A204.1 (cell line): ENCODE data around the gene SDK1.
"Not testable (repeated sequence)": the region's sequence is repeated elsewhere in the genome, so short reads cannot be mapped to it uniquely, and the experiment has no call there.

Source experiments
- FAIRE-seq: peaks from 2 replicates; lab custom pipeline; 2012; peaks lifted over from hg19 to GRCh38; lab: Jason Lieb, UNC

Gene SDK1

DNA sequence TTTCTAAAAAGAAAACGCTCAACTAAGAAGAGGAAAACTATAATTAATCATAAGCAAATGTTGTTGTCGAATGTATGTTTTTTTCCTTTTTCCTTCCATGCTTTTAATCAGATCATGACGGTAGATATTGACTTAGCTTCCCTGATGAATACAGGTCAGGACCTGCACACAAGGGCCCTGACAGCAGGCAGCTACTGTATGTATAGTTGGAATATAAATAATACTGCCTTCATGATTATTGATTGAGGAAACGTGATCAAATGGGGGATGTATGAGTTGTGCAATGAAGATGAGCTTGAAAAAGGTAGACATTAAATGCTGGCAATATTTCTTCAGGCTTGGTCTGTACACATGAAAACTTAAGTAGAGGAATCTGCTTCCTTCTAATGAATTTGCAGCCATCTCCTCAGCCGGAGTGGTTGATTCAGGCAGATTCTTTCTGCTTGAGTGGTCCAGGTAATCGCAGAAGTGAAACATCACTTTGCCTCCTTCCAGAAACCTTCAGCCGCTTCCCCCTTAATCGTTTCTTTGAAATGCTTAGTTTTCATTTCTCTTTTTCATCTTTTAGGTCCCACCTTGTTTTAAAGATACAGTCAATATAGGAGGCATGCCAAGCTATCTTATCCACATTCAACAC lies 656.5 kb downstream of the SDK1 start:
- FAIRE-seq = no peak

DNA sequence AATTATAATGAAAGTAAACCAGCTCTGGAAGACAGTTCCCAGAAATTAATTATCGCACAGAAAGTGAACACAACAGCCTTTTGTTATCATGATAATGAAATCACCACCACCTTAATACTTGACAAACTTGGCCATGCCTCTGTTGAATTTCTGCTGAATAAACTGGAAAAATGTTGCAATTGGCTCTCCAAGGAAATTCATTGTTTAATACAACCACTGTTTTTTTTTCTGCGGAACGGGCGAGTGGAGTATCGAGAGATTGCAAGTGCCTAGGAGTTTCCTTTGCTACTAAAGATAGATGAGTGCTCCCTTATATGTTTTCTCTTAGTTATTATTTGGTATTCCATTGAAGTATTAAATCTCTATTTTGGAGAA lies 657.0 kb downstream of the SDK1 start:
- no peak for FAIRE-seq

DNA sequence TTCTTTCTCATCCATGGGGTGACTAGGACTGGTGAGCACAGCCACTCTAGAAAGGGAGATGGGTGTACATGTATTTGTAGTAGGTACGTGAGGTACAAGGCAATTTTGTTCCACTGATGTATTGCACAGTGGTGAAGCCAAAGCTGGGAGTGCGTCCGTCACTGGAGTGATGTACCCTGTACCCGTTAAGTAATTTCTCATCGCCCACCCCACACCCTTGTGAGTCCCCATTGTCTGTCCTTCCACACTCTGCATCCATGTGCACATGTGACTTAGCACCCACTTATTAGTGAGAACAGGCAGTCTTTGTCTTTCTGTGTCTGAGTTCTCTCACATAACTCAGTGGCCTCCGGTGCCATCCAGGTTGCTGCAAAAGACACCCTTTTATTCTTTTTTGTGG lies 658.3 kb downstream of the SDK1 start:
- FAIRE-seq = no peak

DNA sequence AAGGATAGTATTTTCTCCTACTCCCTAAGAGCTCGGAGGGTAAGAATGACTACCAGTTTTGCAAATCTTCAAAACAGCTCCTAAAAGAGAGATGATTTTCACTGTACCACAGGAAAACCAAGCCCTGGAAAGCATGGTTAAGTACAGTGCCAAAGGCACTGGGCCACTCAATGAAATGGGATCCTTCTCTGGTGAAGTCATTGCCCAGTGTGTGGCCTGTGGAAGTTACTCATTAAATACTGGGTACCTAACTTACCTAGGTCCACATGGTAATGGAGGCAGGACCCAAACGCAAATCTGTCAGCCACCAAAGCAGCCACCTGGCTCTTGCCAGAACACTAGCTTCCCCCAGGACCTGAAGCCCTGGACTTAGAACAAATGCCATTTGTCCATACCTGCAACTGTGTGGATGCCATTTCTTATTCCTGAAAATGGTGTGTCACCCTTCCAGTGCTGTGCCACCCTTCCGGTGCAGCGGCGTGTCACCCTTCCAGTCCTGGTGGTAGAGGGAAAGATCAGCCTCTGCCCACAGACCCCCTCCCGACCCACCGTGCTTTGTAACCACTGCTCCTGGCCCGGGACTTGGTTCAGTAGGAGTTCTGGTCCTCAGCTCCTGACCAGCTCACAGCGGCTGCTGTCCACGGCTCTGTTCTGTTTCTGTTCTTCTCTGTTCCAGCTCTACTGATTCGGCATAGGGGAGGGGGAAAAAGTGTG lies 659.2 kb downstream of the SDK1 start:
- no peak for FAIRE-seq

DNA sequence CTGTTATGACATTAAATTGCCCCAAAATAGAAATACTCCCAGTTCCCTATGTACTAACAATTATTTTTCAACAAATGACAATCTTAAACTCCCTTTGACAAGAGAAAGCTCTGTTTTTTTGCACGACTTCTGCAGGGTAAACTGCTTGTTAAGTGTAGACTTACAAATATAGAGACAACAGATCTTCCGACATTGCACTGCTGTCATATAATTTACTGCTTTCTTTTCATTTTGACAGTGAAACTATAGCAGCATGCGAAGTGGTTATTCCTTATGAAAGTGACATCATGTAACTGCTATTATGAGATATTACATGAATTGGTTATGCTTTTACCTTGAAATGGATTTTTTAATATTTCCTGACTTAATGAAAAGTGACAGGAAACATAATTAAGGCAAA lies 659.9 kb downstream of the SDK1 start:
- no peak for FAIRE-seq

DNA sequence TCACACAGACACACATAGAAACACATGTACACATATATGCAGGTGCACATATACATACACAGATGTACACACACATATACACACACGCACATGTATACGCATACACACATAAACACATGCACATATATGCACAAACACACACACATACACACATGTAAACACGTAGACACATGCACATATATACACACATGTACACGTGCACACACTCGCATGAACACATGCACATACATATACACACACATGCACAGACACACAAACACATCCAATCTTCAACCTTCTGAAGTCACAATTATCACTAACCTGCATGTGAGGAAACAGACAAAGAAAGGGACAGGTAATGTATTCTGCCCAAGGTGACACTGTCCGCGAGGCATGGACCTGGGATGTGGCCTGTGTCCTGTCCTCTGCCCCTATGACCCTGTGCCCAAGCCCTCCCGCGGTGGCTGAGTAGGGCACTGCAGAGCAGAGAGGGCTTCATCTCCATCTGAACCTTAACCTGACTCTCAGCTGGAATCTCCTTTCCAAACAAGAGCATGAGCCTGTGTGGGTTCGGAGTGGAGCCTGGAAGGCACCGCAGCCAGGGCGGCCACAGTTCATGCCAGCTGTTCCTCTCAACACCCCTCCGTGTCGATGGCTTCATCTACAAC lies 660.9 kb downstream of the SDK1 start:
- no peak for FAIRE-seq

DNA sequence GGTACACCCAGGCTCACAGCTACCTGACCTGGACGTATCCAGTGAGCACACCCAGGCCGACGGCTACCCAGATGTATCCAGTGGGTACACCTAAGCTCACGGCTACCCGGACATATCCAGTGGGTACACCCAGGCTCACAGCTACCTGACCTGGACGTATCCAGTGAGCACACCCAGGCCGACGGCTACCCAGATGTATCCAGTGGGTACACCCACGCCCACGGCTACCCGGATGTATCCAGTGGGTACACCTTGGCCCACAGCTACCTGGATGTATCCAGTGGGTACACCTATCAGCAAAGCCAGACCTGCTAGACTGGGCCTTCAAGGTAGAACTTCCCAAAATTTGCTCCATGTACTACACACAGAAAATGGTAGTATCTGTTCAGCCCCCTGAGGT lies 662.7 kb downstream of the SDK1 start:
- FAIRE-seq = not testable (repeated sequence)

DNA sequence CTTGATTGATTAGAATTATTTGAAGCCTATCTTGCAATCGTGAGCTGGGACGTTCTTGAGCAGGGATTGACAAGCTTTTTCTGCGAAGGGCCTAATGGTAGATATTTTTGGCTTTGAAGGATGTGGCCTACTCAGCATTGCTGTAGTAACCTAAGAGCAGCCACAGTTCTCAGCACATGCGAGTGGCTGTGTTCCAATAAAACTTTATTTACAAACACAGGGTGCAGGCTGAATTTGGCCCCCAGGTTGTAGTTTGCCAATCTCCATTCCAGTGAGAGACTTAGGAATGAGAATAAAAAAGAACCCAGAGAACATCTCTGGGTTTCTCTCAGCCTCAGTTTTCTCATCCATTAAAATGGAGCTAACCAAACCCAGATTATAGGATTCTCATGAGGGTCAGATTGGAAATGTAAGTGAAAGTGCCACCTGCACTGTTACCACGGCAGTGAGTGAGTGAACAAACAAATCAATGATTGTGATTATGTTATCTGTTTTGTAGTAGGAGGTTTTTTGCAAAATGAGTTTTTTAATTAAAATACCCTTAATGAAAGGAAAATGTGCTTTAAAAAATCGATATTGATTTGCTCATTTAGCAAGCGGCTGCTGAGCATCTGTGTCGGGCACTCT lies 664.0 kb downstream of the SDK1 start:
- no peak for FAIRE-seq

DNA sequence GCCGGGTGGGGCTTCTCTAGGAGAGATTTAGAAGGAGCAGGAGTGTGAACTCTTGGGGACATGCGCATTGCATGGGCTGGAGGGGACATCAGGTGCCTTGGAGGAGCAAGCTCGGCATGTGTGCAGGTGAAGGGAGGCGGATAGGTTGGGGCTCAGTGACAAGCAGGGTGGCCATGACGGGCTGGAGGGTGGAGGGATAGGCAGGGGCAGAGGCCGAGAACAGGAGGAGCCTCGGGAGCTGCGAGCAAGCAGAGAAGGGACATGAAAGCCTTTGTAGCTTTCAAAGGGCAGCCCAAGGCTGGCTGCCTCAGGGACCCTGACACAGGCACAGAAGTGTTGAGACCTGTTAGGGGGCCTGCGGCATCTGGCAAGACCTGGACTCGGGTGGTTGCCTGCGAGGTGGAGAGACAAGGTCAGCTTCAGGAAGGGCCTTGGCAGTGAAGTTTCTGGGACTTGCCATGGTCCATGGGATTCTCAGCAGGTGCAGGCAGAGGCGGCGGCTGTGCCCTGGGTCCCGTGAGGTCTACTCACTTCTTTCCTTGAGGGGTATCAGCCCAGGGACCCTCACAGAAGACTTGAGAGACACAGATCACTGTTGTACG lies 664.8 kb downstream of the SDK1 start:
- FAIRE-seq = no peak

DNA sequence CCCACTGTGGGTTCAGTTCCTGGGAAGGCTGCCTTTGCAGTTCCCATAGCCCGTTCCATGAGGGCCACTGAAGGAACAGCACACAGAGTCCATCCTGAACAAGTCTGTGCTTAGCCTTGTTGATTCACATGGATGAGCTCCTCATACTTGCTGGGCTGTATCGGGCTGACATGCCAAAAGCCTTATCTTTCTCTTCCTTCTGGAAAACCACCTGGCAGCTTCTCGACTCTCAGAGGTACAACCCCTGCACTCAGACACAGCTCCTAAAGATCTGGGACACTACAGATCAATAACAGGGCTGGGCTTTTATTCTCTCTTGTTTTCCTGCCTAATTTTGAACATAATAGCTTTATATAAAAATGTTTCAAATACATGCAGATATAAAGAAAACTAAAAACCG lies 667.2 kb downstream of the SDK1 start:
- FAIRE-seq = no peak

DNA sequence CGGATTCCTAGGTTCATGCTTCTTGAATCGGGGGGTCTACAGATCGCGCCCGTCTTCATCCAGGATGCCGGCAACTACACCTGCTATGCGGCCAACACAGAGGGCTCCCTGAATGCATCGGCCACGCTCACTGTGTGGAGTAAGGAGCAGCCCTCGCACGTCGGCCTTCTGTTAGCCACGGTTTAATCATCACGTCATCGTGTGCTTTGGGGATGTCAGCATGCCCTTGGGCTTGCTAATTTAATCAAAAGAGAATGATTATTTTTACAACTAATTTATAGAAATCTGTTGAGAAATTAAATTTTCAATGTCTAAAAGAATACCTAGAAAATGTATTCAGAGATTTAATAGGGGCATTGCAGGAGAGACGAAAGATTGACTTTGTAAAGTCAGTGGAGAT lies 668.2 kb downstream of the SDK1 start:
- no peak for FAIRE-seq

DNA sequence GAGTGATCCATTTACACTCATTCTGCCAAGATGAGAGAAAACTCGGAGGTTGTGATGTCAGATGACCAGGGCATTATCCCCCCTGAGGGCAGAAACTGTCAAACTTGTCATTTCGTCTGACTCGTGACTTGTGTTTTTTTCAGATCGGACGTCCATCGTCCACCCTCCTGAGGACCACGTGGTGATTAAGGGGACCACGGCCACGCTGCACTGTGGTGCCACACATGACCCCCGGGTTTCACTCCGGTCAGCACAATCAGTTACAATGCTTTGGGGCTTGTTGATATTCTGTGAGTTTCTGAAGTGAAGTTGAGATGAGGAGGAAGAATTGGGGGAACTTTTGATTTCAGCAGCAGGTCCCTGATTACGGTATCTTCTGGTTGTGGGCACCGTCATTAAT lies 670.3 kb downstream of the SDK1 start:
- FAIRE-seq = no peak

DNA sequence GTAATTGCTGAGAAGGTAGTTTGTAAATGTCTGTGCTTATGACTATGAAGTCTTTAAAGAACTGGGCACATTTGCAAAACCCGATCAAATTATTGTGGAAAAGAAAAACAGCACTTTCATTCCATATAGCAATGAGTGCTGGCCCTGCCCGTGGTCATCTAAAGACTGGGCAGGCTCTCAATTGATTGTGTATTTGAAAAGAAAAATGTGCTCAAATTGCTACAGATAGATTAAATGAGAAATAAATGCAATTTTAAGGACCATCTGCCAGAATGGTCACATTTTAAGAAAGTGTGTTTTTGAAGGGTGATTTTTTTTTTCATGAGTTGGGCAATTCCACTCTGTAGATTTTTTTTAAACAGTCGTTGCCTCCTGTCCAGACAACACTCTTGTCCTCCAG lies 672.2 kb downstream of the SDK1 start:
- no peak for FAIRE-seq

DNA sequence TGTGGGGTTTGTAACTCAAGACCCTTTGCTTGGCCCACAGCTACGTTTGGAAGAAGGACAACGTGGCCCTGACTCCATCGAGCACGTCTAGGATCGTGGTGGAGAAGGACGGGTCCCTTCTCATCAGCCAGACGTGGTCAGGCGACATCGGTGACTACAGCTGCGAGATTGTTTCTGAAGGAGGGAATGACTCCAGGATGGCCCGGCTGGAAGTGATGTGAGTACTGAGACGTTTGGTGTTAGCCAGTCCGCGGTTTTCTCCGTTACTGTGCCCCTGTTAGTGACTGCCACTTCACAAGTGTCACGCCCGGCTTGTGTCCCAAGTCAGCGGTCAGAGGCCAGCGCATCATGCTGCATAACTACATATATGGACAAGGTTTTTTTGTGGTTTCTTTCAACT lies 673.3 kb downstream of the SDK1 start:
- no peak for FAIRE-seq

DNA sequence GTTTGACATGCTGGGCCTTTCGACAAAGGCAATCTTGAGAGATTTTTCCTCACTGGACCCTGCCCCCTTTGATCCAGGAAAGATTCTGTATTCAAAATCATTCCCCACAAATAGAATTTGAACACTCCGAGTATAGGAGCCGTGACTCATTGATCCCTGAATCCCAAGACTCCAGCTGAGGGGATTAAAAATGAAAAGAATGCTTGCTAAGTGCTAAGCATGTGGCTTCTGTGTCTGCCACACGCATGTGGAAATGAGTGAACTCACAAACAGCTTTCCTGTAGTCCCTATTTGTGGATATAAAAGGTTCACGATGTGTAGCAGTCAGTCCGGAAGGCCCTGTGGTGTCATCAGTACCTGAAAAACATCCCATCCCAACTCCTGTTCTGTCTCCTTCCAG lies 674.3 kb downstream of the SDK1 start:
- FAIRE-seq = no peak

DNA sequence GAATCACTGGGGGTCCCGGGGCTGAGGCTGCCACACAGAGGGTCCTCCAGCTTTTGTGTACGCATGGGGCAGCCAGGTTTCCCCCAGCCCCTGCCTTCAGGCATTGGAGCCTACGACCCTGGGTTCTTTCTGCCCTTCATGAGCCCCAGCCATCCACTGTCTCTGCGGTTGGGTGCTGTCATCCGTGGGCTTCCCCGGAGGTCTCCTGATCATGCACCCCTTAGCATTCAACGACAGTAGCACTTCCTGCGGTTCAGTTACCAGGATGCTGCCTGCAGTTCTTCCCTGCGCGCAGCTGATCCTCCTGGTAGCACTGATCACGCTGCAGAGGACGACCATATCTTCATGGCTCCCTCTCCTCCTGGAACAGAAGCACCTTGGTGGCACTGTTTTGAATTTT lies 676.3 kb downstream of the SDK1 start:
- FAIRE-seq = no peak

DNA sequence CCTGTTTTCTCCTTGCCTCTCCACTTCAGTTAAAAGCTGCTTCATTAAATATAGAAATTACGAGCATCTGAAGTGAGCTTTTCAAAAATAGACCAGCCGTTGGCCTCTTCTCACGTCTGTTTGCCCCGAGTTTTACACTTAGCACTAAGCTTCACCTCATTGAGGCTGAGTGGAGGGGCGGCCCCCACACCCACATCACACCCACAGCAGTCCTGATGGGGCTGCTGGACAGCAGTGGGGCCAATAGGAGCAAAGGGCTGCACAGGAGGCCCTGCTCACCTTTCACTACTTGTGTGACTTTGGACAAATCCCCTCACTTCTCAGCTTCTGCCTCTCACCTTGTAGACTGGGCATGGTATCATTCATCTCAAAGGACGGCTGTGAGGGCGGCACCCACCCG lies 677.8 kb downstream of the SDK1 start:
- FAIRE-seq = no peak

DNA sequence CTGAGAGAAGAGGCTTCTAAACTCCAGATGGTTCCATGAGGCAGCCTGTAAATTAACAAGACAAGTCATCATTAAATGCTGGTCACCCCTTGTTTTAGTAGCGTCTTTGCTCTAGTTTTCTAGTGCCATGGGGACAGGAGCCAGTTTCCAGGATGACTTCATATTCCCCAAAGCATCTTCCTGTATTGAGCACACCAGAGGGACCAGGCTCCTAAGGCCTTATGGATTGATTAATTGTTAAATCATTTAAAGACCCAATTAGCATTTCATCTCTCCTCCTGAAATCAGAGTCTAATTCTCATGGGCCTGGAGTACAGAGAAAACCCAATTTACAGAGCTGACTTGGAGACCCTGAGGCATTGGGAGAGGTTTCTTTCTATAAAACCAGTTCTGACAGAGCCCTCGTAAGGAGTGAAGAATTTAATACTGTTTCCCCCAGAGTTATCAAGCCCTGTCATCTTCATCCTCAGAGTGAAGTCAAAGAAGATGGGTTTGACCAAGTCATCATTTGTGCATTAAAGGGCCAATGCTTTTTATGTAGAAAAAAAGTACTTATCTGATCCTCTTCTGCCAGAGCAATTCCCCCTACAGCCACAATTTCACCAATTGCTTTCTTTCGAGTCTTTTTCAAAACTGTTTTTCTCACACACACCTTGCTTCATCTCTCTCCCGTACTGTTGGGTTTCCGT lies 678.7 kb downstream of the SDK1 start:
- FAIRE-seq = no peak

DNA sequence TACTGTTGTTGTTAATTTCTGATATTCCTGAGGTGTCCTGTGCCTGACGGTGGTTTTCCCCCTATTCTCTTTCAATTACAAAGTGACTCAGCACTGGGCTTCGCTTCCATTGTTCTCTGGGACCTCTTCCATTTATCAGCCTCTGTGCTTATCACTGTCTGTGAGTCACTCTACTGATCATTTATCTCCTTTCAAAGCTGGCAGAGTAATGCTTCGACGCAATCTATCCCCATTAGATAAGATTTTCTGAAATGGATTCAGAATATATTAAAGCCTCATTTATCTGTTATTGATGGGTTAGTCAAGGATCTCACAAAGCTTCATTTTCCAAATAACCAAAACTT lies 679.2 kb downstream of the SDK1 start:
- no peak for FAIRE-seq

DNA sequence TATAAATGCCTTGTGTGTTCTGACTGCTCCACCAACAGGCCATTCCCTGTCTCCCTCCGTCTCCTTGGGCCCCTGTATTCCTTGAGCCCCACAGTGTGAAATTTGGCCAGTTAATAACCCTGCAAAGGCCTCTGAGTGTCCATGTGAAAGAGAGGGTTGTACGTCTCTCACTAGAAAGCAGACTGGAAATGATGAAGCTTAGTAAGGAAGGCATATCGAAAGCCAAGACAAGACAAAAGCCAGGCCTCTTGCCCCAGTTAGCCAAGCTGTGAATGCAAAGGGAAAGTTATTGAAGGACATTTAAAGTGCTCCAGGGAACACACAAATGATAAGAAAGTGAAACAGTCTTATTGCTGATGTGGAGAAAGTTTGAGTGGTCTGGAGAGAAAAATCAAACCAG lies 680.2 kb downstream of the SDK1 start:
- FAIRE-seq = no peak

DNA sequence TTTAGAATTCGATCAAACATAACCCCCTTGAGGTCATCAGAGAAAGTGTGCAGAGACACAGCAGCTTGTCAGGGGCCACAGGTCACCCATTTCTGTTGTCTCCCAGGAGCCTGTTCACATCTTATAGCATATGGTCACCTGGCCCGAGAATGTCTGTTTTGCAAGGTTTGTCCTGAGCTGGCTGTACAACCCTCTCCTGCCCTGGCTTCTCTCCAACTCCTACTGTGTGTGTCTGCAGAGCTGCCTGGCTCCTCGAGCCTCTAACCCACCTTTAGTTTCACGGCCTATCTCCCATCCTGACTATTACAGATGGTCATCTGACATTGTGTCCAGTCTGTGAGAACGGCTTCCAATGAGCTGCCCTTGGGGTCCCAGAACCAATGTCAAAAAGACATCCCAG lies 683.4 kb downstream of the SDK1 start:
- no peak for FAIRE-seq

DNA sequence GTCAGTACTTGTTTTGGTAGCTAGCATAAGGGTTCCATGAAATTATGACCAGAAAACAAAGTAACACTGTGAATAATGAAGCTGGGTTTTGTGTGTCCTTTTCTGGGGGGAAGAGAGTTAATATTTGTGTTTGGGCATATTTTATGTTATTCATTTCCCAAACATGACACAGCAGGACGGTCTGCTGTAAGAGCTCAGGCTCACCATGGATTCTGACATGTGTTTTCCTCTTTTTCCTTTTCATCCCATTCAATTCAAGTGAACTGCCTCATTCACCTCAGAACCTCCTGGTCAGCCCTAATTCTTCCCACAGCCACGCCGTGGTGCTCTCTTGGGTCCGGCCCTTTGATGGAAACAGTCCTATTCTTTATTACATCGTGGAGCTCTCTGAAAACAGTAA lies 685.9 kb downstream of the SDK1 start:
- FAIRE-seq = no peak
